ENCODE data around the gene ATP6V0E1.

Gene ATP6V0E1

DNA sequence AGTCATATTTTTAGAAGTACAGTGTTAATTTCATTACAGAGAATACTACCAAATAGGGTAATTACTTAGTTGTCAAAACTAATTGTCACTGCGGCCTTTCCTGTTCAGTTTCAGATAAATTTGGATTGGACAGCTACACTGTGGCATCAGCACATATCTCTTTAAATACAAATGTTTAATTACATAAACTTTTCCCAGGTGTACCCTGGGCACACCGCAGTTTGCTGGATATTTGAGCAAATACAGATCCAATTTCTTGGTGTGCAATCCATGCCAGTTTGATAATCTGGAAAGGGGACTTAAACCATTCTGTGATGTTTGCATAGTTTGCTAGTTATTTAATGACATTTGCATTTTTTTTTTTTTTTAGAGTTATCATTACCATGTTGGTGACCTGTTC is 10.8 kb downstream of the ATP6V0E1 start:
- no peak for TF ChIP-seq TAF1 (IDR thresholded peaks at IDR 0.05; ENCODE audit: borderline replicate concordance, insufficient read depth, low read length)
- TF ChIP-seq FOXP2 (optimal IDR thresholded peaks at IDR 0.05; ENCODE audit: borderline replicate concordance, extremely low read depth, extremely low read length, insufficient read depth) = no peak
- TF ChIP-seq, protein P1, sequence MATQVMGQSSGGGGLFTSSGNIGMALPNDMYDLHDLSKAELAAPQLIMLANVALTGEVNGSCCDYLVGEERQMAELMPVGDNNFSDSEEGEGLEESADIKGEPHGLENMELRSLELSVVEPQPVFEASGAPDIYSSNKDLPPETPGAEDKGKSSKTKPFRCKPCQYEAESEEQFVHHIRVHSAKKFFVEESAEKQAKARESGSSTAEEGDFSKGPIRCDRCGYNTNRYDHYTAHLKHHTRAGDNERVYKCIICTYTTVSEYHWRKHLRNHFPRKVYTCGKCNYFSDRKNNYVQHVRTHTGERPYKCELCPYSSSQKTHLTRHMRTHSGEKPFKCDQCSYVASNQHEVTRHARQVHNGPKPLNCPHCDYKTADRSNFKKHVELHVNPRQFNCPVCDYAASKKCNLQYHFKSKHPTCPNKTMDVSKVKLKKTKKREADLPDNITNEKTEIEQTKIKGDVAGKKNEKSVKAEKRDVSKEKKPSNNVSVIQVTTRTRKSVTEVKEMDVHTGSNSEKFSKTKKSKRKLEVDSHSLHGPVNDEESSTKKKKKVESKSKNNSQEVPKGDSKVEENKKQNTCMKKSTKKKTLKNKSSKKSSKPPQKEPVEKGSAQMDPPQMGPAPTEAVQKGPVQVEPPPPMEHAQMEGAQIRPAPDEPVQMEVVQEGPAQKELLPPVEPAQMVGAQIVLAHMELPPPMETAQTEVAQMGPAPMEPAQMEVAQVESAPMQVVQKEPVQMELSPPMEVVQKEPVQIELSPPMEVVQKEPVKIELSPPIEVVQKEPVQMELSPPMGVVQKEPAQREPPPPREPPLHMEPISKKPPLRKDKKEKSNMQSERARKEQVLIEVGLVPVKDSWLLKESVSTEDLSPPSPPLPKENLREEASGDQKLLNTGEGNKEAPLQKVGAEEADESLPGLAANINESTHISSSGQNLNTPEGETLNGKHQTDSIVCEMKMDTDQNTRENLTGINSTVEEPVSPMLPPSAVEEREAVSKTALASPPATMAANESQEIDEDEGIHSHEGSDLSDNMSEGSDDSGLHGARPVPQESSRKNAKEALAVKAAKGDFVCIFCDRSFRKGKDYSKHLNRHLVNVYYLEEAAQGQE (IDR thresholded peaks at IDR 0.05; ENCODE audit: insufficient read depth in 1 of 2, low read depth in 2 of 2, low read length in 2 of 2) = no peak
- TF ChIP-seq SIN3A (IDR thresholded peaks at IDR 0.05; ENCODE audit: borderline replicate concordance, insufficient read depth, low read length) = no peak
- TF ChIP-seq POLR2AphosphoS5 (IDR thresholded peaks at IDR 0.05; ENCODE audit: low read depth, low read length) = no peak

DNA sequence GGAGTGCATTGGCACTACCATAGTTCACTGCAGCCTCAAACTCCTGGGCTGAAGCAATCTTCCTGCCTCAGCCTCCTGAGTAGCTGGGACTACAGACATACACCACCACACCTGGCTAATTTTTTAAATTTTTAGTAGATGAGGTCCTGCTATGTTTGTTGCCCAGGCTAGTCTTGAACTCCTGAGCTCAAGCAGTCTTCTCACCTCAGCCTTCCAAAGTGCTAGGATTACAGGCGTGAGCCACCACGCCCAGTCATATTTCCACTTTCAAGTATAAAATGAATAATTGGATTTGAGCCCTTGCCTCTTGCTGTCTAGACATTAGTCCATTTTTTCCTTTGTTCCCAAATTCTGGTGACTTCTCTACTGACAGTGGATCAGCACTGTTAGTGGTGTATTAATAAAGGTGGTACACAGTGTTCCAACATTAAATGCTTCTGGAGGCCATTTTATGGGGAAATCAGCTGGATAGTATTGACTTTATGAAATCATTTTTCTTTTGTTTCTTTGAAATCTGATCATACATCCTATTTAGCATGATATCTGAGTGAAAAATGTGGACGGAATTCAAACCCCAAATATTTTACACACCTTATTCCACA is 15.9 kb downstream of the ATP6V0E1 start:
- TF ChIP-seq FOXP2 (optimal IDR thresholded peaks at IDR 0.05; ENCODE audit: borderline replicate concordance, extremely low read depth, extremely low read length, insufficient read depth) = no peak
- TF ChIP-seq TAF1 (IDR thresholded peaks at IDR 0.05; ENCODE audit: borderline replicate concordance, insufficient read depth, low read length) = no peak
- TF ChIP-seq, protein P1 (IDR thresholded peaks at IDR 0.05; ENCODE audit: insufficient read depth in 1 of 2, low read depth in 2 of 2, low read length in 2 of 2) = no peak
- no peak for TF ChIP-seq POLR2AphosphoS5 (IDR thresholded peaks at IDR 0.05; ENCODE audit: low read depth, low read length)
- TF ChIP-seq SIN3A (IDR thresholded peaks at IDR 0.05; ENCODE audit: borderline replicate concordance, insufficient read depth, low read length) = no peak

DNA sequence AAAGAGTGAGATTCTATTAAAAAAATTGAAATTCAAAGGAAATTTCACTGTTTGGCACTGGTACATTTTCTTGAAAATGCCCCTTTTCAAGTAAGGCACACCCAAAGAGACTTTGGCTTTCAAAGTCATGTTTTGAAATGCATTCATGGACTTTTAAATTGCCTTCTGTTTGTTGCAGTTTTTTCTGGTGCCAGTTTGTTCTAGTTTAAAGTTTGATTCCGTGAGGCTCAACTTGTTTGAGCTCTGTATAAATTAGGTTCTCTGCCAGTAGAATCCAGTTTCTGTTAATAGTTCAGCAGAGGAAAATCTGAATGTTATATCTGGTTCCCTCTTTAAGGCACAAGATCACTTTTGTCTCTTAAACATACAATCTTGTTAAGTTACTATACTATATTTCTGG is 16.4 kb downstream of the ATP6V0E1 start:
- no peak for TF ChIP-seq FOXP2 (optimal IDR thresholded peaks at IDR 0.05; ENCODE audit: borderline replicate concordance, extremely low read depth, extremely low read length, insufficient read depth)
- TF ChIP-seq SIN3A (IDR thresholded peaks at IDR 0.05; ENCODE audit: borderline replicate concordance, insufficient read depth, low read length) = no peak
- no peak for TF ChIP-seq TAF1 (IDR thresholded peaks at IDR 0.05; ENCODE audit: borderline replicate concordance, insufficient read depth, low read length)
- TF ChIP-seq POLR2AphosphoS5 (IDR thresholded peaks at IDR 0.05; ENCODE audit: low read depth, low read length) = no peak
- TF ChIP-seq, protein P1 (IDR thresholded peaks at IDR 0.05; ENCODE audit: insufficient read depth in 1 of 2, low read depth in 2 of 2, low read length in 2 of 2) = no peak

DNA sequence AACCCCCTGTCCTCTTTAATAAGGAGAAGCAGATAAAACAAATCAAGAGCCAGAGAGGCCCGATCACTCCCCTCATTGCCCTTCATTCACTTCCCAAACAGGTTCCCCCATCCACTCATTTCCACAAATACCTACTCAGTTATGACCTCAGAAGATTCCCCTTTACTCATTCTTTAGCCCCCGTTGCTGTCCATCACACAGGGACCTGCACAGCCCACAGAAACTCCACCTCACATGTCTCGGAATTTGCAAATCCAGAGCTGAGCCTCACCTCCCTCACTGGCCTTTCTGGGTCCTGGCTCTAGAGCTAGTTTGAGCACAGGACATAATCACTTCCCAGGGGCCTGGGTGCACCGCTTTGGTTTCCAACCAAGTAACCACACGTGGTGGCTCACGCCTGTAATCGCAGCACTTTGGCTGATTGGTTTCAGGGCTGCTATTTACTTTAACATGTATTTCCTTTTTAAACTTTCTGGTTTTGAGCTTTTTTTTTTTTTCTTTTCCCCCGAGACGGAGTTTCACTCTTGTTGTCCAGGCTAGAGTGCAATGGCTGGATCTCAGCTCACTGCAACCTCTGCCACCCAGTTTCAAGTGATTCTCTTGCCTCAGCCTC is 17.8 kb downstream of the ATP6V0E1 start:
- TF ChIP-seq, protein P1 (IDR thresholded peaks at IDR 0.05; ENCODE audit: insufficient read depth in 1 of 2, low read depth in 2 of 2, low read length in 2 of 2) = no peak

DNA sequence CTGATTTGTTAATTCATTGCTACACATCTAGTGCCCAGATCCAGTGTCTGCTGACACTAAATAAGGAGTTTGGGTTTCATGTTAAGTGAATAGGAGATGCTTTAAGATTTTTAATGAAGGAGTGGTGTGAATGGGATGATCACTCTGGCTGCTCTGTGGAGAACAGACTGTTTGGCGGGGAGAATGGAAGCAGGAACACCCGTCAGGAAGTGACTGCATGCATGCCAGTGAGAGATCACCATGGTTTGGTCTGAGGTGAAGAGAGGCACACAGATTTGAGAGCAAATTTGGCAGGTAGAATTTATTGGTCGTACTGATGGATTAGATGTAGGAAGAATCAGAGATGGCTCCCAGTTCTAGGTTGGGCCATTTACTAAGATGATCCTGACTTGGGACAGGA is 19.8 kb downstream of the ATP6V0E1 start:
- TF ChIP-seq, protein P1 (IDR thresholded peaks at IDR 0.05; ENCODE audit: insufficient read depth in 1 of 2, low read depth in 2 of 2, low read length in 2 of 2) = no peak
